ENCODE measurements around the gene VTA1.
"Not testable (repeated sequence)": the region's sequence is repeated elsewhere in the genome, so short reads cannot be mapped to it uniquely, and the experiment has no call there.

VTA1 gene

GRCh38 chr6:142225552-142225951 is 78.5 kb downstream of the VTA1 start:
- DNase-seq (ENCODE audit: low read depth, low spot score): no peak

- DNase-seq (ENCODE audit: low read depth, low spot score): no peak
Observed at GRCh38 chr6:142226731-142227130, 79.7 kb downstream of the VTA1 start.

- not testable (repeated sequence) for DNase-seq (ENCODE audit: low read depth, low spot score)
Observed at GRCh38 chr6:142229518-142230270, 82.6 kb downstream of the VTA1 start.

GRCh38 chr6:142232206-142233044 is 85.4 kb downstream of the VTA1 start:
- DNase-seq (ENCODE audit: low read depth, low spot score): not testable (repeated sequence)

- DNase-seq (ENCODE audit: low read depth, low spot score): no peak
Observed at GRCh38 chr6:142233945-142234682, 87.1 kb downstream of the VTA1 start.

GRCh38 chr6:142235272-142235671 is 88.2 kb downstream of the VTA1 start:
- no peak for DNase-seq (ENCODE audit: low read depth, low spot score)

GRCh38 chr6:142235791-142236190 is 88.7 kb downstream of the VTA1 start:
- DNase-seq (ENCODE audit: low read depth, low spot score): no peak

- no peak for DNase-seq (ENCODE audit: low read depth, low spot score)
Observed at GRCh38 chr6:142236691-142237090, 89.6 kb downstream of the VTA1 start.

- no peak for DNase-seq (ENCODE audit: low read depth, low spot score)
Observed at GRCh38 chr6:142238881-142239280, 91.8 kb downstream of the VTA1 start.

GRCh38 chr6:142240179-142240578 is 93.1 kb downstream of the VTA1 start:
- DNase-seq (ENCODE audit: low read depth, low spot score): no peak

GRCh38 chr6:142241061-142241460 is 94.0 kb downstream of the VTA1 start:
- no peak for DNase-seq (ENCODE audit: low read depth, low spot score)

GRCh38 chr6:142242269-142242668 is 95.2 kb downstream of the VTA1 start:
- no peak for DNase-seq (ENCODE audit: low read depth, low spot score)

GRCh38 chr6:142246960-142247359 is 99.9 kb downstream of the VTA1 start:
- DNase-seq (ENCODE audit: low read depth, low spot score): no peak

GRCh38 chr6:142249266-142249665 is 102.2 kb downstream of the VTA1 start:
- DNase-seq (ENCODE audit: low read depth, low spot score): no peak

- DNase-seq (ENCODE audit: low read depth, low spot score): no peak
Observed at GRCh38 chr6:142251930-142252445, 104.9 kb downstream of the VTA1 start.

GRCh38 chr6:142254513-142254912 is 107.5 kb downstream of the VTA1 start:
- no peak for DNase-seq (ENCODE audit: low read depth, low spot score)

GRCh38 chr6:142255785-142256184 is 108.7 kb downstream of the VTA1 start:
- no peak for DNase-seq (ENCODE audit: low read depth, low spot score)

- DNase-seq (ENCODE audit: low read depth, low spot score): no peak
Observed at GRCh38 chr6:142258305-142258704, 111.2 kb downstream of the VTA1 start.

- no peak for DNase-seq (ENCODE audit: low read depth, low spot score)
Observed at GRCh38 chr6:142258757-142259156, 111.7 kb downstream of the VTA1 start.

GRCh38 chr6:142260748-142261147 is 113.7 kb downstream of the VTA1 start:
- no peak for DNase-seq (ENCODE audit: low read depth, low spot score)

- no peak for DNase-seq (ENCODE audit: low read depth, low spot score)
Observed at GRCh38 chr6:142262231-142262630, 115.2 kb downstream of the VTA1 start.

- no peak for DNase-seq (ENCODE audit: low read depth, low spot score)
Observed at GRCh38 chr6:142265476-142265875, 118.4 kb downstream of the VTA1 start.
